Activated naive CD4-positive, alpha-beta T cell treated with anti-CD3 and anti-CD28 coated beads, Interleukin-2, amount 10 ng/mL, durations not matched to agents 7 days and 5 days (primary cell): ENCODE measurements around the gene PAPOLA.
"Not testable (repeated sequence)": the region's sequence is repeated elsewhere in the genome, so short reads cannot be mapped to it uniquely, and the experiment has no call there.

ENCODE experiments used
- CTCF ChIA-PET: fragments of 350-600 bp; sonication (Branson Sonifier 250); formaldehyde crosslinking; loops from one replicate; lab custom pipeline; 2021; ENCODE audit warnings: antibody characterized with exemption; lab: Charles Lee
- DNase-seq: peaks from one replicate; pipeline ENCODE4 v3.0.0-alpha.2; 2020
- H3K27ac Mint-ChIP-seq: one replicate; pipeline ENCODE4 v1.8.0; 2021; ENCODE audit warnings: mild to moderate bottlenecking, moderate library complexity, mixed read lengths
- H3K27me3 Mint-ChIP-seq: one replicate; pipeline ENCODE4 v1.8.0; 2021; ENCODE audit warnings: mild to moderate bottlenecking, mixed read lengths
- H3K36me3 Mint-ChIP-seq: one replicate; pipeline ENCODE4 v1.8.0; 2021; ENCODE audit warnings: mixed read lengths
- H3K4me1 Mint-ChIP-seq: one replicate; pipeline ENCODE4 v1.8.0; 2021; ENCODE audit warnings: mixed read lengths
- H3K4me3 Mint-ChIP-seq: one replicate; pipeline ENCODE4 v1.8.0; 2021; ENCODE audit warnings: mild to moderate bottlenecking, moderate library complexity, mixed read lengths
- H3K9me3 Mint-ChIP-seq: one replicate; pipeline ENCODE4 v1.8.0; 2021; ENCODE audit warnings: mixed read lengths

Gene PAPOLA

DNA sequence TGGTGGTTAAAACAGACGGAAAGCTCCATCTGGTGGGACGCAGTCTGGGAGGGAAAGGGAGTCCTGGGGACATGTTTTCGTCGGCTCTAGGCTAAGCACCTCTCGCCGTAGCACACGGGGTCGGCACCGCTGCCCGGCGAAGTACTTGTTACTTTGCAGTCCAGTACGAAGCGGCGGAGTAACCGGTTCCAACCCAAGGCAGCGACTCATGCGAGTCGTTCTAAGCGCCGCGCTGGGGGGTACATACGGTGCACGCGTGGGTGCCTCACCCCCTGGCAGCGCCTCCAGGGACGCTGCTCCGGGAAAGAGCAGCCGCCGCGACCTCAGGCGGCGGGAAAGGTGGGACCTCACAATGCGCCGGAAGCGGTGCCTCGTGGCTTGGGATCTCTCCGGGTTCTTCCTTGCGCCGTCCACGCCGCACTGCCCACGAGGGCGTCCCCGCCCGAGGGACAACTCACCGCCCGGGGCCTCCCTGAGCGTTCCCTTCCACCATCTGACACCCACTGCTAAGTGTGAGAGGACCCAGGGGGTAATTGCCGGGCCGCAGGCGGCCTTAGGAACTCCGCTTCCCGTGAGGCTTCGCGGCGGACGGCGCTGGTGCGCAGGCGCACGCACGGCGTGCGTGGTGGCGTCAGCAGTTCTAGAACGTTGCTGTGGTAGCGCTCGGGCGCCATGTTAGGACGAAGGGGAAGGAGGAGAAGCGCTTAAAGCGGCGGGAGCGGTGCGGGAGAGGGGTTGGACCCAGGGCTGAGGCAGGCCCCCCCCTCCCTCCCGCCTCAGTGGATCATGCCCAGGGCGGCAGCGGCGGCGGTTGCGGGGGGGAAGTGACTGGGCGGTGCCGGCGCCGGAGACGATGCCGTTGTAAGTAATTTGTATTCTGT is at the start of gene PAPOLA:
Gene PAPOLA (plus strand): TSS at position 643 of the 881 bp plus-strand sequence. CDS start 211 bp downstream, at position 854.
- H3K27me3 Mint-ChIP-seq, result peaks cover 10% of the 10 kb centered on the region
- H3K4me3 Mint-ChIP-seq, result peak within 1 kb of the TSS; percentile 87
- DNase-seq, result peak; percentile 96
- H3K27ac Mint-ChIP-seq, result peak within 1 kb of the TSS; percentile 95
- no peaks in the 10 kb centered on the region for H3K9me3 Mint-ChIP-seq
- CTCF ChIA-PET, result no interaction called here
- peaks cover 29% of the 10 kb centered on the region for H3K36me3 Mint-ChIP-seq
- H3K4me1 Mint-ChIP-seq, result peaks cover 49% of the 10 kb centered on the region

DNA sequence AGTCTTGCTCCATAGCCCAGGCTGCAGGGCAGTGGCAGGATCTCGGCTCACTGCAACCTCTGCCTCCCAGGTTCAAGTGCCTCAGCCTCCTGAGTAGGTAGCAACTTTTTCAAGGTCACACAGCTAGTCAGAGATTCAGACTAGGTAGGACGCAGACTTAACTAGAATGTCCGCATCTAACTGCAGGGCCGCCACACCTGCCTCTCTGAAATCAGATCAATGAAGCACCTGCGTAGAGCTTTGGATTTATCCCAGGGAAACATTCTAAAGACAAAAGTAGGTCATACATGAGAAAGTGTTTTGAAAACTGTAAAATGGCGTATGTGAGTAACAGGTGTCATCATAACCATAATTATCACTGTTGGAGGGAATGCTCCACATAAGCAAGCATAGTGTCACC is 49.5 kb upstream of the PAPOLA start:
- no peak for DNase-seq
- no peak overlapping the region for H3K27ac Mint-ChIP-seq
- no peak overlapping the region for H3K4me3 Mint-ChIP-seq
- CTCF ChIA-PET, result interaction anchor here (0.6 kb wide), 1 partner anchor 155 kb away, joined by 4 read pairs; no protein-coding TSS in a partner anchor
- no peaks in the 10 kb centered on the region for H3K36me3 Mint-ChIP-seq
- no peaks in the 10 kb centered on the region for H3K4me1 Mint-ChIP-seq
- H3K27me3 Mint-ChIP-seq, result peaks cover 3% of the 10 kb centered on the region
- no peaks in the 10 kb centered on the region for H3K9me3 Mint-ChIP-seq

GRCh38 chr14:96455588-96455987 is 46.6 kb upstream of the PAPOLA start:
- Mint-ChIP-seq H3K4me1 (no peaks in the 10 kb centered on the region), H3K4me3 (no peak overlapping the region), H3K27ac (no peak overlapping the region), H3K9me3 (no peaks in the 10 kb centered on the region), H3K27me3 (peaks cover 13% of the 10 kb centered on the region), H3K36me3 (no peaks in the 10 kb centered on the region)
- CTCF ChIA-PET, result no interaction called here
- DNase-seq, result no peak

- H3K27ac Mint-ChIP-seq, result no peak overlapping the region
- CTCF ChIA-PET, result no interaction called here
- H3K4me1 Mint-ChIP-seq, result peaks cover 7% of the 10 kb centered on the region
- no peak for DNase-seq
- H3K27me3 Mint-ChIP-seq, result peaks cover 12% of the 10 kb centered on the region
- H3K36me3 Mint-ChIP-seq, result no peaks in the 10 kb centered on the region
- H3K9me3 Mint-ChIP-seq, result no peaks in the 10 kb centered on the region
- H3K4me3 Mint-ChIP-seq, result no peak overlapping the region
Observed at GRCh38 chr14:96459851-96460250, 42.3 kb upstream of the PAPOLA start.

DNA sequence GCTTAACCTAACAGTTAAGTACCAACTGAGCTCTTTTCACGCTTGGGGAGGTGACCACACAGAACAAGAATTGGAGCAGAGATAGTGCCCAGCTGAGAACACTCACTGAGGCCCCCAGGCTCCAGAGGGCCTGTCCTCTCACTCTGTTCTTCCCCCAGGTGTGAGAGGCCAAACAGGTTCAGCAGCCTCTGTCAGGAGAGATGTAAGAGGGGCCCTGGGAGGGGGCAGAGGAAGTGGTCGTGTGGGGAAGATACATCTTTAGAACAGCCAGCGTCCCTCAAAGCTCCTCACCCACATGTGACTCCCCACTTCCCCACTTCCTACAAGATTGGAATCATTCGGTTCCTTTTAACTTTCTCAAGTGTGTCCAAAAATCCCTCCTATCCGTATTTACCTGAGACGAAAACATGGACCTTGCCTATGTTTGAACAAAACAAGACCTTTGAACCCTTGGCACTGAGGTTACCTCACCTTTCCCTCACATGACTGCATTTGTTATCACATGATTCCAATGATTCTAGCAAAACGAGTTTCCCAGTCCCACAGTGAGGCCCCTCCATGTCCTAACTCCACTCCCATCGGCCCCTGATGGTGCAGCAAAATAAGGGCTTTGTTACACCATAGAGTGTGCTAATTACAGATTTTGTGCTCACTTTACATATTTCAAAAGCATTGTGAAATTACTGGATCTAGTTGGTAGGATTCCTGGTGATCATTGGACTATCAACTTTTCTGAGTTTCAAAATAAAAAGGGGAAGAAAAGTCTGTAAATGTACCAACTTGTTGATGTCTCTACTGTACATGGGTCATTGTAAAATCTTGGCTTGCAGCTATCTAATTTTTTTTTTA is 40.0 kb upstream of the PAPOLA start:
- Mint-ChIP-seq H3K36me3 (no peaks in the 10 kb centered on the region), H3K4me1 (peaks cover 7% of the 10 kb centered on the region), H3K4me3 (no peak overlapping the region), H3K9me3 (no peaks in the 10 kb centered on the region), H3K27ac (no peak overlapping the region), H3K27me3 (peaks cover 12% of the 10 kb centered on the region)
- DNase-seq, result no peak
- CTCF ChIA-PET, result no interaction called here

GRCh38 chr14:96464136-96464535 is 38.0 kb upstream of the PAPOLA start:
- peaks cover 7% of the 10 kb centered on the region for H3K4me1 Mint-ChIP-seq
- no peak overlapping the region for H3K4me3 Mint-ChIP-seq
- no peaks in the 10 kb centered on the region for H3K9me3 Mint-ChIP-seq
- CTCF ChIA-PET, result no interaction called here
- H3K27me3 Mint-ChIP-seq, result peaks cover 9% of the 10 kb centered on the region
- DNase-seq, result no peak
- H3K36me3 Mint-ChIP-seq, result no peaks in the 10 kb centered on the region
- H3K27ac Mint-ChIP-seq, result no peak overlapping the region

DNA sequence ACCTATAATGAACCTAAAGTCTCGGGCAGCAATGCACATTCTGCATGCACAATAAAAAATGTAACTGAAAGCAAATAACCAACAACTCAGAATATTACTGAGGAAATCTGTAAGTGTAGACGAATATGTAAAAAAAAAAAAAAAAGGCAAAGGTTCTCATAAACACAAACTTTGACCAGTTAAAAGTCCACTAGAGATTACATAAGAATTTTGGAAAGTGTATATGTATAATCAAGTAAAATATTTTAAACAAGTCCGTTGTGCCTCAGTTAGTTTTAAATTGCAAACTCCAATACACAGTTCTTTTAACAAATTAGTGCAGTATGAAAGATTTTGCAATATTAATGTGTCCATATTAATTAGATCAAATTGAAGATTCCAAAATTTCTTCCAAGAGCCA is 35.3 kb upstream of the PAPOLA start:
- Mint-ChIP-seq H3K27ac (no peak overlapping the region), H3K27me3 (no peaks in the 10 kb centered on the region), H3K4me3 (no peak overlapping the region), H3K9me3 (no peaks in the 10 kb centered on the region), H3K36me3 (no peaks in the 10 kb centered on the region), H3K4me1 (peaks cover 4% of the 10 kb centered on the region)
- DNase-seq, result no peak
- CTCF ChIA-PET, result no interaction called here

- no peak overlapping the region for H3K27ac Mint-ChIP-seq
- no peaks in the 10 kb centered on the region for H3K4me1 Mint-ChIP-seq
- H3K4me3 Mint-ChIP-seq, result no peak overlapping the region
- peaks cover 5% of the 10 kb centered on the region for H3K27me3 Mint-ChIP-seq
- DNase-seq, result no peak
- CTCF ChIA-PET, result no interaction called here
- no peaks in the 10 kb centered on the region for H3K36me3 Mint-ChIP-seq
- H3K9me3 Mint-ChIP-seq, result no peaks in the 10 kb centered on the region
Observed at GRCh38 chr14:96470331-96470730, 31.9 kb upstream of the PAPOLA start.

GRCh38 chr14:96470967-96471366 is 31.2 kb upstream of the PAPOLA start:
- H3K27me3 Mint-ChIP-seq, H3K9me3 Mint-ChIP-seq, H3K27ac Mint-ChIP-seq, DNase-seq, CTCF ChIA-PET, H3K4me3 Mint-ChIP-seq, H3K4me1 Mint-ChIP-seq, H3K36me3 Mint-ChIP-seq: not testable (repeated sequence)

- no peak for DNase-seq
- peaks cover 19% of the 10 kb centered on the region for H3K27me3 Mint-ChIP-seq
- no peak overlapping the region for H3K4me3 Mint-ChIP-seq
- no peaks in the 10 kb centered on the region for H3K9me3 Mint-ChIP-seq
- no peak overlapping the region for H3K27ac Mint-ChIP-seq
- no peaks in the 10 kb centered on the region for H3K4me1 Mint-ChIP-seq
- H3K36me3 Mint-ChIP-seq, result no peaks in the 10 kb centered on the region
- CTCF ChIA-PET, result no interaction called here
Observed at GRCh38 chr14:96478119-96478518, 24.1 kb upstream of the PAPOLA start.

DNA sequence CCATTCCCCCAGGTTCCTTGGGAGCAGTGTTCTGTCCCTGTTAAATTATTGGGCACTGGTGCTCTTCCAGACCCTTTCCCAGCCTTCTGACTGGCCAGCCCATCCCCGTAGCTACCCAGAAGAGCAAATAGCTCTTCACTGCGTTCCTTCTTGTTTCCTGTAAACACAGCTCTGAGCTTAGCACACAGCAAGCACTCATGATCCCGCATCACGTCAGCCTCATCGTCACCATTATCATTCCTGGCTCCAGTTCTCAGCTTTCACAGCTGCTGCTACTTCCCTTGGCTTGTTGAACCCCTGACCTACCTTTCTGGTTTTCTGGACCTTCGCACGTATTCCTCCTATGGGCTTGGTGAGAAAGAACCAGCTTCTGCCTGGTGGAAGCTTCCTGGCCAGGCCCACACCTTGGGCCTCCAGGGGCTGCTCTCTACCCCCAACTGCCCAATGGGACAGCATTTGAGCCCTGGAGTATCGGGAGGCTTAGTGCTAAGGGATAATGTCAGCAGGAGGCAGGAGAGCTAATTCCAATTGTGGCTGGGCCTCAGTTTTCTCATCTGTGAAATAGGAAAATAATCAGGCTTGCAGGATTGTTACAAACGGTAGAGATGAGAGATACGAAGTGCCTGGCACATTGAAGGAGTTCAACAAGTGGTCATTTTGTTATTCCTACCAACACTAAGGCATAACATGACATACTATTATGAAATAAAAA is 22.6 kb upstream of the PAPOLA start:
- H3K36me3 Mint-ChIP-seq, result no peaks in the 10 kb centered on the region
- no peak overlapping the region for H3K4me3 Mint-ChIP-seq
- H3K27ac Mint-ChIP-seq, result no peak overlapping the region
- peaks cover 24% of the 10 kb centered on the region for H3K27me3 Mint-ChIP-seq
- no peaks in the 10 kb centered on the region for H3K9me3 Mint-ChIP-seq
- CTCF ChIA-PET, result no interaction called here
- no peaks in the 10 kb centered on the region for H3K4me1 Mint-ChIP-seq
- no peak for DNase-seq

DNA sequence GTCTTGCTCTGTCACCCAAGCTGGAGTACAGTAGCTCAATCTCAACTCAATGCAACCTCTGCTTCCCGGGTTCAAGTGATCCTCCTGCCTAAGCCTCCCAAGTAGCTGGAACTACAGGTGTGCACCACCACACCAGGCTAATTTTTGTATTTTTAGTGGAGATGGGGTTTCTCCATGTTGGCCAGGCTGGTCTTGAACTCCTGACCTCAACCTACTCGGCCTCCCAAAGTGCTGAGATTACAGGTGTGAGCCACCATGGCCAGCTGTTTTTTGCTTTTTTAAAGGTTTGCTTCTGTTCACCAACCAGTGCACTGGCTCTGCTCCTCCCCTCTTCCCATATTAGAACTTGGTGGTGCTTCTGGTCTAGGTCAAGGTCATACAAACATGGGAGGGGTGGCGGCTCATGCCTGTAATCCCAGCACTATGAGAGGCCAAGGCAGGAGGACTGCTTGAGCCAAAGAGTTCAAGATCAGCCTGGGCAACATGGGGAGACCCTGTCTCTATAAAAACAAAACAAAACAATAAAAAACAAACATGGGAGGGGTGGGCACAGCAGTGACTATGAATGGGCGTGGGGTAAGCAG is 20.4 kb upstream of the PAPOLA start:
- Mint-ChIP-seq H3K27ac (no peak overlapping the region), H3K9me3 (no peaks in the 10 kb centered on the region)

DNA sequence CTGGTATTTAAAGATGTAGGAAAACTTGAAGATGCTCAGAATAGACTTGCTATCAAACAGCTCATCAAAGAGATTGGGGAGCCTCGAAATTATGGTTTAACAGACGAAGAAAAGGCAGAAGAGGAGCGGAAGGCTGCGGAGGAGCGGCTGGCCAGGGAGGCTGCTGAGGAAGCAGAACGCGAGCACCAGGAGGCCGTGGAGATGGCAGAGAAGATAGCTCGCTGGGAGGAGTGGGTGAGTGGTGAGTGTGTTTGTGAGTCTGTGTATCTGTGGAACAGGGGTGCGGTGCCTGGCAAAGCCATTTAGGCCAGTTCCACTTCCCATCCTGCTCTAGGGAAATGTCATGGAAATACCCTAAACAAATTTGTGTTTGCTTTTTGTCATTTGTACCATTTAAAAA is 19.2 kb upstream of the PAPOLA start:
- no peak overlapping the region for H3K4me3 Mint-ChIP-seq
- CTCF ChIA-PET, result no interaction called here

More for the DNA sequence above, 20.4 kb upstream of the PAPOLA start:
- H3K27me3 Mint-ChIP-seq, result peaks cover 28% of the 10 kb centered on the region
- DNase-seq, result no peak
- CTCF ChIA-PET, result no interaction called here
- H3K36me3 Mint-ChIP-seq, result no peaks in the 10 kb centered on the region
- H3K4me3 Mint-ChIP-seq, result no peak overlapping the region
- H3K4me1 Mint-ChIP-seq, result no peaks in the 10 kb centered on the region

GRCh38 chr14:96484399-96484798 is 17.8 kb upstream of the PAPOLA start:
- Mint-ChIP-seq H3K27ac (no peak overlapping the region), H3K36me3 (no peaks in the 10 kb centered on the region), H3K9me3 (no peaks in the 10 kb centered on the region)

More for the DNA sequence above, 19.2 kb upstream of the PAPOLA start:
- no peaks in the 10 kb centered on the region for H3K9me3 Mint-ChIP-seq
- H3K27me3 Mint-ChIP-seq, result peaks cover 32% of the 10 kb centered on the region
- H3K4me1 Mint-ChIP-seq, result no peaks in the 10 kb centered on the region
- DNase-seq, result no peak
- H3K36me3 Mint-ChIP-seq, result no peaks in the 10 kb centered on the region
- no peak overlapping the region for H3K27ac Mint-ChIP-seq

More at GRCh38 chr14:96484399-96484798, 17.8 kb upstream of the PAPOLA start:
- no peak overlapping the region for H3K4me3 Mint-ChIP-seq
- CTCF ChIA-PET, result no interaction called here
- no peak for DNase-seq
- H3K27me3 Mint-ChIP-seq, result peaks cover 33% of the 10 kb centered on the region
- no peaks in the 10 kb centered on the region for H3K4me1 Mint-ChIP-seq
